ENCODE data around the gene CDH4.

Gene CDH4

DNA sequence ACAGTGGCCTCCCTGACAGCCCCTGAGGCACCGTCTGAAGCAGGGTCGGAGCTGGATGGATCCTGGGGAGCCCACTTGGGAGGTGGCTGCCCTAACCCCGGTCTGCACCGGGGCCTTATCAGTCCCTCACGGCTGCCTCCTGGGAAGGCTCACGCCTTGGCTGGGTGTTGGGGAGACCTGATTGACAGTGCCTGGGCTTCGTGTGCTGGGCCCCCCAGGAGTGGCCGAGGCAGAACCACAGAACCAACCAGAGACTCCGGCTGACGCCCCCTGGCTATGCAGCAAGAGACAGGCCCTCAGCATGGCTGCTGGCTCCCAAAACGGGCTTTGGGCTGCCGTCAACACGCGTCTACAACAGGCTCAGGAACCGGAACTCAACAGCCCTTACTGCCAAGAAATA is 594.0 kb downstream of the CDH4 start:
- H3K9ac ChIP-seq (ENCODE audit: low read length): no peak overlapping the region
- H3K9me3 ChIP-seq (ENCODE audit: low read length): no peaks in the 10 kb centered on the region
- no peaks in the 10 kb centered on the region for H3K27me3 ChIP-seq (ENCODE audit: control insufficient read depth in 1 of 2, insufficient read depth in 2 of 2, low read length in 2 of 2)
- no peaks in the 10 kb centered on the region for H3K4me1 ChIP-seq (ENCODE audit: insufficient read depth, low read length)
- no peaks in the 10 kb centered on the region for H3K36me3 ChIP-seq (ENCODE audit: insufficient read depth, low read length)
- H3K27ac ChIP-seq (ENCODE audit: low read depth, low read length): no peak overlapping the region
- no peak overlapping the region for H3K4me3 ChIP-seq (ENCODE audit: low read depth in 1 of 2, low read length in 2 of 2)

GRCh38 chr20:61846741-61847419 is 594.8 kb downstream of the CDH4 start:
- no peaks in the 10 kb centered on the region for H3K4me1 ChIP-seq (ENCODE audit: insufficient read depth, low read length)
- H3K27me3 ChIP-seq (ENCODE audit: control insufficient read depth in 1 of 2, insufficient read depth in 2 of 2, low read length in 2 of 2): no peaks in the 10 kb centered on the region
- H3K4me3 ChIP-seq (ENCODE audit: low read depth in 1 of 2, low read length in 2 of 2): no peak overlapping the region
- H3K36me3 ChIP-seq (ENCODE audit: insufficient read depth, low read length): no peaks in the 10 kb centered on the region
- H3K27ac ChIP-seq (ENCODE audit: low read depth, low read length): no peak overlapping the region
- H3K9ac ChIP-seq (ENCODE audit: low read length): no peak overlapping the region
- no peaks in the 10 kb centered on the region for H3K9me3 ChIP-seq (ENCODE audit: low read length)

- Histone ChIP-seq H3K36me3 (ENCODE audit: insufficient read depth, low read length) (no peaks in the 10 kb centered on the region), H3K4me3 (ENCODE audit: low read depth in 1 of 2, low read length in 2 of 2) (no peak overlapping the region), H3K27ac (ENCODE audit: low read depth, low read length) (no peak overlapping the region), H3K9ac (ENCODE audit: low read length) (no peak overlapping the region), H3K4me1 (ENCODE audit: insufficient read depth, low read length) (no peaks in the 10 kb centered on the region), H3K9me3 (ENCODE audit: low read length) (no peaks in the 10 kb centered on the region), H3K27me3 (ENCODE audit: control insufficient read depth in 1 of 2, insufficient read depth in 2 of 2, low read length in 2 of 2) (no peaks in the 10 kb centered on the region)
Measured at GRCh38 chr20:61847420-61847748, 595.3 kb downstream of the CDH4 start.

DNA sequence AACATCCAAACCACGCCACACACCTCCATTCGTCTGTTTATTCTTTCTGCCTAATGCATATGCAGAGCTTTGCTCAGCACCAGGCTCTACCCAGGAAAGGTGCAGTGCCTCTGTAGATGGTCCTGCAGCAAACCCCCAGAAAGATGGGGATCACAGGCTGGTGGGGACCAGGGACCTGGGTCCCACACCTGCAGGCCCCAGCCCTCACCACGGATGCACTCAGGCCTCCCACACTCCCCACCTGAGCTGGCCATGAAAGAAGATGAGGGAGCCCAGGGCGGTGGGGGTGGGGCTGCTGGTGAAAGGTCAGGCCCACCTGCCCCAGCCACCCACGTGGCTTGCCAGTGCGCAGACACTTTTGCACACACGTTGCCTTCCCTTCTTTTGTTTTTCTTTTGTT is 595.9 kb downstream of the CDH4 start:
- H3K4me3 ChIP-seq (ENCODE audit: low read depth in 1 of 2, low read length in 2 of 2): no peak overlapping the region
- H3K27ac ChIP-seq (ENCODE audit: low read depth, low read length): no peak overlapping the region
- no peaks in the 10 kb centered on the region for H3K4me1 ChIP-seq (ENCODE audit: insufficient read depth, low read length)
- no peaks in the 10 kb centered on the region for H3K9me3 ChIP-seq (ENCODE audit: low read length)
- no peaks in the 10 kb centered on the region for H3K36me3 ChIP-seq (ENCODE audit: insufficient read depth, low read length)
- no peak overlapping the region for H3K9ac ChIP-seq (ENCODE audit: low read length)
- H3K27me3 ChIP-seq (ENCODE audit: control insufficient read depth in 1 of 2, insufficient read depth in 2 of 2, low read length in 2 of 2): no peaks in the 10 kb centered on the region

DNA sequence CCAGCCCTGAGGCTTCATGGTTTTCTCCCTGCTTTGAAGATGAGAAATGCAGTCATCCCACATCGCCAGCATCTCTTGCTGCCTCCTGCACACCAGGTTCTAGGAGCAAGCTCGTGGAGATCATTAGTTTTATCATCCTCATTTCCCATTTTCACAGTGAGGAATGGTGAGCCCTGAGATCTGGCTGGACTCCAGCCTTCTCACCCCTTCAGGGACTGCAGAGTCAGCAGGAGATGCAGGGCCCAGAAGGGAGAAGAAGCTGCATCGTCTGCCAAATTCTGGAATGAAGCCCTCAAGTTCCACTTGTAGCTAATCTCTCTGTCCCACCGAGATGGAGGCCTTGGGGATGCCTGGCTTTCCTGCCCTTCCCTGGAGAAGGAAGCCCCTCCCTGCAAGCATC is 596.8 kb downstream of the CDH4 start:
- H3K9me3 ChIP-seq (ENCODE audit: low read length): no peaks in the 10 kb centered on the region
- no peak overlapping the region for H3K27ac ChIP-seq (ENCODE audit: low read depth, low read length)
- H3K36me3 ChIP-seq (ENCODE audit: insufficient read depth, low read length): no peaks in the 10 kb centered on the region
- no peak overlapping the region for H3K4me3 ChIP-seq (ENCODE audit: low read depth in 1 of 2, low read length in 2 of 2)
- no peak overlapping the region for H3K9ac ChIP-seq (ENCODE audit: low read length)
- no peaks in the 10 kb centered on the region for H3K27me3 ChIP-seq (ENCODE audit: control insufficient read depth in 1 of 2, insufficient read depth in 2 of 2, low read length in 2 of 2)
- H3K4me1 ChIP-seq (ENCODE audit: insufficient read depth, low read length): no peaks in the 10 kb centered on the region

DNA sequence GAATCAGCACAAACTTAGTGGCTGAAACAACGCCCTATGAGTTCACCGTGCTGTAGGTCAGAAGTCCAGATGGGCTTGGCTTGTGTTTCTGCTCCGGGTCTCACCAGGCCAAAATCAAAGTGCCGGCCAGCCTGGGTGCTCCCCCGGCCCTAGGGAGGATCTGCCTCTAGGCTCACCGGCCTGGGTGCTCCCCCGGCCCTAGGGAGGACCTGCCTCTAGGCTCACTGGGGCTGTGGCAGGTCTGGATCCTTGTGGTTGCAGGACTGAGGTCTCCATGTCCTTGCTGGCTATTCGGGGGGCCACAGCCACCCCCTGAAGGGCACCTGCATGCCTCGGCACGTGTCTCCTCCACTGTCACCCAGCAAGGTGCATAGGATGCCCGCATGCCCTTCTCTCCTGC is 597.3 kb downstream of the CDH4 start:
- no peak overlapping the region for H3K9ac ChIP-seq (ENCODE audit: low read length)
- H3K36me3 ChIP-seq (ENCODE audit: insufficient read depth, low read length): no peaks in the 10 kb centered on the region
- H3K4me3 ChIP-seq (ENCODE audit: low read depth in 1 of 2, low read length in 2 of 2): no peak overlapping the region
- no peaks in the 10 kb centered on the region for H3K27me3 ChIP-seq (ENCODE audit: control insufficient read depth in 1 of 2, insufficient read depth in 2 of 2, low read length in 2 of 2)
- H3K9me3 ChIP-seq (ENCODE audit: low read length): no peaks in the 10 kb centered on the region
- H3K4me1 ChIP-seq (ENCODE audit: insufficient read depth, low read length): no peaks in the 10 kb centered on the region
- H3K27ac ChIP-seq (ENCODE audit: low read depth, low read length): no peak overlapping the region

DNA sequence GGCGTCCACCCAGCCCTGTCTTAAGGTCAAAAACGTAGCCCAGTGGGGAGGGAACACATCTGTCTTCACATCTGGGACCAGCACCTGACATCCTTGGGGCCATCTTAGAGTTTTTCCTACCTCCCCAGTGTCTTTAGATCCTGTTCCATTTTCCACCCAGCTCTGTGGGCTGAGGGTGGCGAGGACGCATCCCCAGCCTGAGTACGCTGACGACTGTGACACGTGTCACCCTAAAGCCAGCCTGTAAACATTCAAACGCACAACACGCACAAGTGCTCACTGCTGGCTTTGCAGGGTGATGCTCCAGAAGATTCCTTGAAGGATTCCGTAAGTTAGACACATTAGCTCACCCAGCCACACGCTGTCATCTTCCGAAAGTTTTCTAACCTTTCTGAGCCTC is 597.8 kb downstream of the CDH4 start:
- no peaks in the 10 kb centered on the region for H3K4me1 ChIP-seq (ENCODE audit: insufficient read depth, low read length)
- H3K9me3 ChIP-seq (ENCODE audit: low read length): no peaks in the 10 kb centered on the region
- no peak overlapping the region for H3K4me3 ChIP-seq (ENCODE audit: low read depth in 1 of 2, low read length in 2 of 2)
- H3K36me3 ChIP-seq (ENCODE audit: insufficient read depth, low read length): no peaks in the 10 kb centered on the region
- no peak overlapping the region for H3K27ac ChIP-seq (ENCODE audit: low read depth, low read length)
- no peaks in the 10 kb centered on the region for H3K27me3 ChIP-seq (ENCODE audit: control insufficient read depth in 1 of 2, insufficient read depth in 2 of 2, low read length in 2 of 2)
- no peak overlapping the region for H3K9ac ChIP-seq (ENCODE audit: low read length)

DNA sequence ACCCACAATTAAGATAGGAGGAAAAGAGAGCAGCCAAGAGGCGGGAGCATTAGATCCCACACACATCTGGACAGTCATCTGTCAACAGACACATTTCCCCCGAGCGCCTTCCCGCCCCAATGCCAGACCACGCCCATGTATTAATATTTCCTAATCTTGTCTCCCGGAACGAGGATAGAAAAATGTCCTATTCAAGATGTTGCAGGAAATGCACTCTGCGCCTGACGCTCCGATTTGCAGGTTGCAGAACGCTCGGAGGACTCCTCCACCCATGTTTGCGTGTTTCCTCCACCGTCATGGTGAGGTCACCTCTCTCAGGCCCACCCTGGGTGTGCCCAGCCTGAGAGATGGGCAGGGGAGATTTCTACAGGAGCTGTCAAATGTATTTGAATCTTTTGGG is 598.4 kb downstream of the CDH4 start:
- Histone ChIP-seq H3K27me3 (ENCODE audit: control insufficient read depth in 1 of 2, insufficient read depth in 2 of 2, low read length in 2 of 2) (no peaks in the 10 kb centered on the region), H3K9ac (ENCODE audit: low read length) (no peak overlapping the region), H3K4me1 (ENCODE audit: insufficient read depth, low read length) (no peaks in the 10 kb centered on the region), H3K4me3 (ENCODE audit: low read depth in 1 of 2, low read length in 2 of 2) (no peak overlapping the region), H3K36me3 (ENCODE audit: insufficient read depth, low read length) (no peaks in the 10 kb centered on the region), H3K27ac (ENCODE audit: low read depth, low read length) (no peak overlapping the region), H3K9me3 (ENCODE audit: low read length) (no peaks in the 10 kb centered on the region)

DNA sequence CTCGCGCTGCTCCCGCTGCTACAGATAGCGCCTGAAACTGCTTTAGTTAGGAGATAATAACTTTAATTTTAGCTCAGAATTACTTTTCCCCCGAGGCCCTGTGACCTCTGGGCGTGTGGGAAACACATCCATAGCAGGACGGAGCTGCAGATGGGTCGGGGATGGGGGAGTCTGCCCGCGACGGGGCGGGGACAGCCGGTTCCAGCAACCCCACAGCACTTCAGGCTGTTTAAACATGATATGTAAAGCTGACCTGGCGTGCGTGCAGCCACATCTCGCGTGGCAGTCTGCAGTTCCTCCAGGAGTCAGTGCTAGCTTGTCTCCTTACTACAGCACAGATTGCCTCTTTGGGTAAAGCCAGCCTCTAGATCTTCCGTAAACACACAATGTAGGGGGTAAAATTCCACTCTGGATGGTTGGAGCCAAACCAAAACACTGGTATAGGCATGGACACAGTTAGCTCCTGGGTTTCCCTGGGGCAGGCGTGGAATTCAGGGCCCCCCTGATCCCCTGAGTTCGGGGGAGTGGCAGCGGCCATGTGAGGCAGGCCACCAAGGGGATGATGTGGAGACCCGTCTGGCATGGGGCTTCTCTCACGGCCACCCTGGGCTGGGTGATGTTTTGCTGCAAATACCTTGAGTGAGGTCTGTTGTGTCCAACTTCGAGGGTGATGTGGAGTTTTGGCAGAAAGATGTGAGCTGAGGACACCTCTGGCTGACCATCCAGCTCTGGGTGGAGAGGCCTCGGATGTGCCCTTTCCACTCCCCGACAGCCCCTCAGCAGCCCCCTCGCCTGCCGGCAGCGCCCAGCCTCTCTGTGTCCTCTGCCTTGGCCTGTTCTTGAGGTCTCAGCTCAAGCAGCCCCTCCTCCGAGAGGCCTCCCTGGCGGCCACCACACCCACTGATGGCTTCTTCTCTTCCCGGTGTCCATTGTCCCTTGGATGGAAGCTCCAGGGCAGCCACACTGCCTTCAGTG is 599.2 kb downstream of the CDH4 start:
- H3K9ac ChIP-seq (ENCODE audit: low read length): no peak overlapping the region
- no peak overlapping the region for H3K27ac ChIP-seq (ENCODE audit: low read depth, low read length)
- H3K9me3 ChIP-seq (ENCODE audit: low read length): no peaks in the 10 kb centered on the region
- H3K36me3 ChIP-seq (ENCODE audit: insufficient read depth, low read length): no peaks in the 10 kb centered on the region
- H3K4me1 ChIP-seq (ENCODE audit: insufficient read depth, low read length): no peaks in the 10 kb centered on the region
- no peaks in the 10 kb centered on the region for H3K27me3 ChIP-seq (ENCODE audit: control insufficient read depth in 1 of 2, insufficient read depth in 2 of 2, low read length in 2 of 2)
- H3K4me3 ChIP-seq (ENCODE audit: low read depth in 1 of 2, low read length in 2 of 2): no peak overlapping the region

DNA sequence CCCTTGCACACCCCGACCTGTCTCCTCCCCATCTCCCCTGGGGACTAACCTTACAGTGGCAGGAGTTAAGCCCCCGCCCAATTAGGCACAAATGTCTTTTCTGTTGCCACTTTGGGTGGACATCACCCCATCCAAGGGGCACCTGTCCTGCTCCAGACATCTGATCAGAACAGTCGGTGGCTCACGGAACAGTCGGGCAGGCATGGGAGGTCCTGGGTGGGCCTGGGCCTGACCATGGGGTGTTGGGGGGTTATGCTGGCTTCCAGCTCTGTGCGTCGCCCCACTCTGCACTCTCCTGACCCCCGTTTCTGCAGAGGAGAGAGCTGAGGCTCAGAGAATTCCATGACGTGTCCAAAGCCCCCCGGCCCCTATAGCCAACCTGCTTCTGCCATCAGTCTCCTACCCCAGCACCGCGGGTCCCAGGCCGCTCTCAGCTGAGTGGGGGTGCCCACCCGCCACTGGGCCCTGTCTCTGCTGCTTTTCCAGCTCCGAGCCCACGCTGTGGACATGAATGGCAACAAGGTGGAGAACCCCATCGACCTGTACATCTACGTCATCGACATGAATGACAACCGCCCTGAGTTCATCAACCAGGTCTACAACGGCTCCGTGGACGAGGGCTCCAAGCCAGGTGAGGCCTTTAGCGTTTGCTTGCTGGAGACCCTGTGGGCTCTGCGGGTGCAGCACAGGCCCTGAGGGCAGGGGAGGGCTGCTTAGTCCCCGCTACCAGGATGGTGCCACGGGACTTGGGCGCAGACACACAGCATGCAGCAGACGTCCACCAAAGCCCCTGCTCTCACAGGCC is 600.4 kb downstream of the CDH4 start:
- Histone ChIP-seq H3K4me3 (ENCODE audit: low read depth in 1 of 2, low read length in 2 of 2) (no peak overlapping the region), H3K4me1 (ENCODE audit: insufficient read depth, low read length) (no peaks in the 10 kb centered on the region), H3K27me3 (ENCODE audit: control insufficient read depth in 1 of 2, insufficient read depth in 2 of 2, low read length in 2 of 2) (no peaks in the 10 kb centered on the region), H3K9me3 (ENCODE audit: low read length) (no peaks in the 10 kb centered on the region), H3K9ac (ENCODE audit: low read length) (no peak overlapping the region), H3K27ac (ENCODE audit: low read depth, low read length) (no peak overlapping the region), H3K36me3 (ENCODE audit: insufficient read depth, low read length) (no peaks in the 10 kb centered on the region)
